GM12864 (cell line): ENCODE data around the gene AFDN.
"Not testable (repeated sequence)": the region's sequence is repeated elsewhere in the genome, so short reads cannot be mapped to it uniquely, and the experiment has no call there.

Experiments used
- DNase-seq: peaks from one replicate; pipeline ENCODE4 v3.0.0-alpha.2; 2011; ENCODE audit warnings: low read depth
- H3K4me3 ChIP-seq: 2 replicates; pipeline ENCODE4 v1.5.1; 2011; ENCODE audit warnings: mild to moderate bottlenecking, low read depth, low read length, control low read depth
- CTCF ChIP-seq: IDR thresholded peaks from 2 replicates; pipeline ENCODE4 v1.5.1; 2011; ENCODE audit warnings: low read depth, mild to moderate bottlenecking, moderate library complexity, low read length, control low read depth, inconsistent platforms; ENCODE audit errors: missing control alignments

AFDN gene

GRCh38 chr6:167968091-167968490 lies 141.4 kb downstream of the AFDN start:
- H3K4me3 ChIP-seq, result no peak overlapping the region
- TF ChIP-seq CTCF, result peak; percentile 49
- DNase-seq, result no peak

- H3K4me3 ChIP-seq, result no peak overlapping the region
- DNase-seq, result no peak
- no peak for TF ChIP-seq CTCF
Observed at GRCh38 chr6:167970230-167970629, 143.5 kb downstream of the AFDN start.

GRCh38 chr6:167972193-167972592 lies 145.5 kb downstream of the AFDN start:
- DNase-seq, result no peak
- H3K4me3 ChIP-seq, result no peak overlapping the region
- no peak for TF ChIP-seq CTCF

GRCh38 chr6:167973148-167973885 lies 146.6 kb downstream of the AFDN start:
- no peak overlapping the region for H3K4me3 ChIP-seq
- no peak for DNase-seq
- no peak for TF ChIP-seq CTCF

- no peak overlapping the region for H3K4me3 ChIP-seq
- TF ChIP-seq CTCF, result no peak
- no peak for DNase-seq
Observed at GRCh38 chr6:167974640-167975344, 148.1 kb downstream of the AFDN start.

- no peak overlapping the region for H3K4me3 ChIP-seq
- no peak for TF ChIP-seq CTCF
- DNase-seq, result no peak
Observed at GRCh38 chr6:167975458-167975857, 148.7 kb downstream of the AFDN start.

GRCh38 chr6:167976116-167976657 lies 149.5 kb downstream of the AFDN start:
- H3K4me3 ChIP-seq, DNase-seq: not testable (repeated sequence)
